Ectodermal cell (in vitro differentiated cells): Measurements from ENCODE around the gene RBM20.
"Not testable (repeated sequence)": the region's sequence is repeated elsewhere in the genome, so short reads cannot be mapped to it uniquely, and the experiment has no call there.

Experiments used
- H3K27ac ChIP-seq: 2 replicates; pipeline ENCODE4 v1.7.0; 2013; ENCODE audit warnings: mild to moderate bottlenecking, low read depth, low read length; ENCODE audit not compliant: insufficient read depth, poor library complexity, severe bottlenecking
- H3K27me3 ChIP-seq: 2 replicates; pipeline ENCODE4 v1.7.0; 2013; ENCODE audit warnings: mild to moderate bottlenecking, low read length; ENCODE audit not compliant: insufficient read depth, control insufficient read depth, poor library complexity, severe bottlenecking
- H3K36me3 ChIP-seq: one replicate; pipeline ENCODE4 v1.7.0; 2013; ENCODE audit warnings: low read length; ENCODE audit not compliant: control insufficient read depth, insufficient read depth
- H3K4me1 ChIP-seq: one replicate; pipeline ENCODE4 v1.7.0; 2013; ENCODE audit warnings: low read length; ENCODE audit not compliant: control insufficient read depth, insufficient read depth
- H3K4me3 ChIP-seq: 2 replicates; pipeline ENCODE4 v1.7.0; 2013; ENCODE audit warnings: low read depth, low read length, control low read depth; ENCODE audit not compliant: insufficient read depth
- H3K9me3 ChIP-seq: 2 replicates; pipeline ENCODE4 v1.7.0; 2013; ENCODE audit warnings: mild to moderate bottlenecking, low read length, moderate library complexity; ENCODE audit not compliant: control insufficient read depth
- WGBS, 2 experiments: methylation state at CpG; one replicate each; pipeline ENCODE4 v1.1.7; 2013; ENCODE audit warnings: missing lambda C conversion rate in 2 of 2; 5-methylcytosine and 5-hydroxymethylcytosine counted together

Gene RBM20

GRCh38 chr10:110717781-110718589 lies 73.8 kb downstream of the RBM20 start:
- WGBS, 2 experiments, result 83 to 90% methylated on average over 4 of the region's 4 CpGs
- Histone ChIP-seq H3K4me3 (no peak overlapping the region), H3K27ac (no peak overlapping the region)

GRCh38 chr10:110721406-110722038 lies 77.4 kb downstream of the RBM20 start:
- WGBS, 2 experiments, result 94 to 95% methylated on average over 9 of the region's 9 CpGs
- Histone ChIP-seq H3K4me1 (peaks cover 8% of the 10 kb centered on the region), H3K9me3 (no peaks in the 10 kb centered on the region), H3K36me3 (no peaks in the 10 kb centered on the region), H3K27me3 (no peaks in the 10 kb centered on the region), H3K4me3 (no peak overlapping the region), H3K27ac (no peak overlapping the region)

More at GRCh38 chr10:110717781-110718589, 73.8 kb downstream of the RBM20 start:
- H3K27me3 ChIP-seq, result no peaks in the 10 kb centered on the region
- no peaks in the 10 kb centered on the region for H3K9me3 ChIP-seq
- H3K36me3 ChIP-seq, result no peaks in the 10 kb centered on the region
- H3K4me1 ChIP-seq, result no peaks in the 10 kb centered on the region

GRCh38 chr10:110723224-110723891 lies 79.2 kb downstream of the RBM20 start:
- no peak overlapping the region for H3K27ac ChIP-seq
- H3K4me1 ChIP-seq, result peaks cover 8% of the 10 kb centered on the region
- no peak overlapping the region for H3K4me3 ChIP-seq
- 85 to 90% methylated on average over 4 of the region's 4 CpGs for WGBS, 2 experiments
- H3K27me3 ChIP-seq, result no peaks in the 10 kb centered on the region
- no peaks in the 10 kb centered on the region for H3K36me3 ChIP-seq
- no peaks in the 10 kb centered on the region for H3K9me3 ChIP-seq

- WGBS, 2 experiments, result 86 to 88% methylated on average over 7 of the region's 7 CpGs
These were observed 80.2 kb downstream of the RBM20 start for GRCh38 chr10:110724116-110724921.

GRCh38 chr10:110724937-110725336 lies 80.8 kb downstream of the RBM20 start:
- Histone ChIP-seq H3K36me3 (no peaks in the 10 kb centered on the region), H3K27ac (no peak overlapping the region), H3K4me1 (peaks cover 8% of the 10 kb centered on the region), H3K4me3 (no peak overlapping the region), H3K9me3 (no peaks in the 10 kb centered on the region), H3K27me3 (no peaks in the 10 kb centered on the region)
- 92 to 94% methylated on average over 4 of the region's 4 CpGs for WGBS, 2 experiments

More at GRCh38 chr10:110724116-110724921, 80.2 kb downstream of the RBM20 start:
- Histone ChIP-seq H3K27me3 (no peaks in the 10 kb centered on the region), H3K4me3 (no peak overlapping the region), H3K36me3 (no peaks in the 10 kb centered on the region), H3K9me3 (no peaks in the 10 kb centered on the region), H3K4me1 (peaks cover 8% of the 10 kb centered on the region), H3K27ac (no peak overlapping the region)

- H3K27ac ChIP-seq, result no peak overlapping the region
- H3K4me3 ChIP-seq, result no peak overlapping the region
- WGBS, 2 experiments, result 66 to 68% methylated on average over 10 of the region's 10 CpGs
- peaks cover 8% of the 10 kb centered on the region for H3K4me1 ChIP-seq
- H3K27me3 ChIP-seq, result no peaks in the 10 kb centered on the region
- no peaks in the 10 kb centered on the region for H3K36me3 ChIP-seq
- no peaks in the 10 kb centered on the region for H3K9me3 ChIP-seq
These were observed 81.9 kb downstream of the RBM20 start for GRCh38 chr10:110725801-110726630.

GRCh38 chr10:110727785-110728184 lies 83.6 kb downstream of the RBM20 start:
- H3K4me1 ChIP-seq, H3K36me3 ChIP-seq, H3K27ac ChIP-seq, H3K4me3 ChIP-seq, H3K27me3 ChIP-seq, H3K9me3 ChIP-seq: not testable (repeated sequence)
- 81 to 94% methylated on average over 2 of the region's 2 CpGs for WGBS, 2 experiments

GRCh38 chr10:110730345-110731050 lies 86.4 kb downstream of the RBM20 start:
- H3K27me3 ChIP-seq, result no peaks in the 10 kb centered on the region
- 89 to 91% methylated on average over 11 of the region's 11 CpGs for WGBS, 2 experiments
- H3K4me1 ChIP-seq, result peaks cover 6% of the 10 kb centered on the region
- no peak overlapping the region for H3K27ac ChIP-seq
- no peaks in the 10 kb centered on the region for H3K9me3 ChIP-seq
- no peak overlapping the region for H3K4me3 ChIP-seq
- no peaks in the 10 kb centered on the region for H3K36me3 ChIP-seq
